ENCODE measurements around the gene EXOC4.
"Not testable (repeated sequence)": the region's sequence is repeated elsewhere in the genome, so short reads cannot be mapped to it uniquely, and the experiment has no call there.

Gene EXOC4

GRCh38 chr7:133859871-133860450, 607.1 kb downstream of the EXOC4 start:
- no peak for DNase-seq

- no peak for DNase-seq
Measured at GRCh38 chr7:133860628-133861335, 607.9 kb downstream of the EXOC4 start.

GRCh38 chr7:133861876-133862275, 609.0 kb downstream of the EXOC4 start:
- no peak for DNase-seq

- DNase-seq: no peak
Measured at GRCh38 chr7:133863362-133864061, 610.6 kb downstream of the EXOC4 start.

- no peak for DNase-seq
Measured at GRCh38 chr7:133869556-133869955, 616.7 kb downstream of the EXOC4 start.

GRCh38 chr7:133871757-133872156, 618.9 kb downstream of the EXOC4 start:
- no peak for DNase-seq

GRCh38 chr7:133873187-133873586, 620.3 kb downstream of the EXOC4 start:
- no peak for DNase-seq

GRCh38 chr7:133873631-133874030, 620.8 kb downstream of the EXOC4 start:
- DNase-seq: no peak

GRCh38 chr7:133883591-133883990, 630.7 kb downstream of the EXOC4 start:
- DNase-seq: no peak

GRCh38 chr7:133885213-133885612, 632.3 kb downstream of the EXOC4 start:
- DNase-seq: no peak

GRCh38 chr7:133886086-133886485, 633.2 kb downstream of the EXOC4 start:
- DNase-seq: no peak

- DNase-seq: no peak
Measured at GRCh38 chr7:133886797-133887196, 633.9 kb downstream of the EXOC4 start.

GRCh38 chr7:133887459-133887858, 634.6 kb downstream of the EXOC4 start:
- DNase-seq: no peak

- DNase-seq: no peak
Measured at GRCh38 chr7:133888061-133888930, 635.4 kb downstream of the EXOC4 start.

- DNase-seq: no peak
Measured at GRCh38 chr7:133904776-133905175, 651.9 kb downstream of the EXOC4 start.

GRCh38 chr7:133906553-133906952, 653.7 kb downstream of the EXOC4 start:
- not testable (repeated sequence) for DNase-seq

- DNase-seq: no peak
Measured at GRCh38 chr7:133910761-133911160, 657.9 kb downstream of the EXOC4 start.

GRCh38 chr7:133911724-133912123, 658.8 kb downstream of the EXOC4 start:
- no peak for DNase-seq

GRCh38 chr7:133912916-133913697, 660.2 kb downstream of the EXOC4 start:
- no peak for DNase-seq

GRCh38 chr7:133916621-133917020, 663.7 kb downstream of the EXOC4 start:
- no peak for DNase-seq

- DNase-seq: no peak
Measured at GRCh38 chr7:133919810-133920209, 666.9 kb downstream of the EXOC4 start.
